ENCODE results near the gene KLHDC2. TPM values are rescaled to one million over a fixed set of nuclear protein-coding genes. Genes with fewer than 3 reads are reported as not detected.

The KLHDC2 gene
- total and polyA plus RNA-seq, 2 donors (not counting 1 experiment from before 2014, with no cell fraction given) = 43.4 to 60.5 TPM

GRCh38 chr14:49769171-49769570 is 1.2 kb downstream of the KLHDC2 start:
- Histone ChIP-seq H4K20me1 (ENCODE audit: control insufficient read depth, insufficient read depth, low read length, poor library complexity, severe bottlenecking) (peaks cover 15% of the 10 kb centered on the region), H3K27me3 (replicated peaks in 1 of 4; ENCODE audit: control extremely low read depth in 1 of 4, control insufficient read depth in 3 of 4, insufficient read depth in 4 of 4, low read length in 3 of 4) (no peaks in the 10 kb centered on the region), H3K9me3 (ENCODE audit: control extremely low read depth in 1 of 3, control insufficient read depth in 2 of 3, insufficient read depth in 1 of 3, low read length in 2 of 3) (no peaks in the 10 kb centered on the region), H3K4me2 (replicated peaks; ENCODE audit: low read depth, low read length, poor library complexity, severe bottlenecking) (peak overlapping the region; percentile 95), H3K27ac (ENCODE audit: low read length in 2 of 2) (peak overlapping the region; percentile 25 to 91), H2AFZ (ENCODE audit: insufficient read depth, low read depth, low read length, poor library complexity, severe bottlenecking) (peak overlapping the region; percentile 95), H3K4me3 (ENCODE audit: control extremely low read depth in 1 of 5, extremely low read depth in 1 of 5, insufficient read depth in 1 of 5, low read depth in 2 of 5, low read length in 4 of 5) (peak overlapping the region; percentile 53 to 97 (median 76)), H3K79me2 (ENCODE audit: control insufficient read depth, insufficient read depth, low read length) (peaks cover 33% of the 10 kb centered on the region), H3K36me3 (replicated peaks in 1 of 2; ENCODE audit: control extremely low read depth in 1 of 2, control insufficient read depth in 1 of 2, extremely low read depth in 1 of 2, insufficient read depth in 2 of 2, low read length in 1 of 2) (peaks cover 0 to 8% of the 10 kb centered on the region in 2 experiments), H3K9ac (ENCODE audit: low read length) (peak overlapping the region; percentile 99), H3K4me1 (ENCODE audit: control insufficient read depth in 2 of 2, insufficient read depth in 2 of 2, low read length in 2 of 2) (peaks cover 22 to 29% of the 10 kb centered on the region in 2 donors)
- 31% methylated on average over 6 of the region's 6 CpGs for WGBS (ENCODE audit: insufficient coverage)
- Mint-ChIP-seq H3K27me3 (no peaks in the 10 kb centered on the region), H3K4me1 (peaks cover 31% of the 10 kb centered on the region), H3K9me3 (ENCODE audit: insufficient read depth) (no peaks in the 10 kb centered on the region), H3K4me3 (peak overlapping the region; percentile 98), H3K27ac (peak overlapping the region; percentile 99)
- no peak for ATAC-seq (ENCODE audit: low read depth)
- intact Hi-C loops (cut with micrococcal nuclease) = loop anchor here (2.0 to 5.0 kb wide), 5 partner anchors 83 to 543 kb away; partner anchors contain the start of genes DMAC2L, L2HGDH, NEMF and RPS29
- no peak for DNase-seq
- TF ChIP-seq CTCF (IDR thresholded peaks at IDR 0.05) (no peak), EZH2 (IDR thresholded peaks at IDR 0.05; ENCODE audit: borderline replicate concordance, insufficient read depth, low read depth, low read length, poor library complexity, severe bottlenecking) (no peak)
- POLR2A ChIA-PET = interaction anchor here (1.7 to 3.0 kb wide), 4 partner anchors 12 to 135 kb away, joined by 4 to 35 read pairs (median 10); partner anchors contain the start of genes DNAAF2 and KLHDC1
- CTCF ChIA-PET = interaction anchor here (0.6 to 5.2 kb wide), 6 partner anchors 83 to 307 kb away, joined by 3 to 35 read pairs (median 8); partner anchors contain the start of genes DNAAF2, LRR1, MGAT2 and NEMF

- H2AFZ ChIP-seq (ENCODE audit: insufficient read depth, low read depth, low read length, poor library complexity, severe bottlenecking) = no peak overlapping the region
- DNase-seq (no peak), ATAC-seq (ENCODE audit: low read depth) (no peak)
- peak overlapping the region; percentile 95 for H3K4me2 ChIP-seq (replicated peaks; ENCODE audit: low read depth, low read length, poor library complexity, severe bottlenecking)
- peak overlapping the region; percentile 98 for H3K4me3 Mint-ChIP-seq
- no peak for TF ChIP-seq CTCF (IDR thresholded peaks at IDR 0.05)
- no peak for TF ChIP-seq EZH2 (IDR thresholded peaks at IDR 0.05; ENCODE audit: borderline replicate concordance, insufficient read depth, low read depth, low read length, poor library complexity, severe bottlenecking)
- no peaks in the 10 kb centered on the region for H3K27me3 ChIP-seq (replicated peaks in 1 of 4; ENCODE audit: control extremely low read depth in 1 of 4, control insufficient read depth in 3 of 4, insufficient read depth in 4 of 4, low read length in 3 of 4)
- H3K4me1 ChIP-seq (ENCODE audit: control insufficient read depth in 2 of 2, insufficient read depth in 2 of 2, low read length in 2 of 2) = peaks cover 22 to 29% of the 10 kb centered on the region in 2 donors
- H3K27ac ChIP-seq (ENCODE audit: low read length in 2 of 2) = peak overlapping the region in 1 of 2 donors; percentile 91
- no peaks in the 10 kb centered on the region for H3K9me3 Mint-ChIP-seq (ENCODE audit: insufficient read depth)
- POLR2A ChIA-PET = interaction anchor here (0.6 to 3.0 kb wide), 4 partner anchors 11 to 183 kb away, joined by 3 to 35 read pairs (median 6); partner anchors contain the start of gene DNAAF2
- H4K20me1 ChIP-seq (ENCODE audit: control insufficient read depth, insufficient read depth, low read length, poor library complexity, severe bottlenecking) = peaks cover 15% of the 10 kb centered on the region
- 98% methylated on average over 7 of the region's 15 CpGs for WGBS (ENCODE audit: insufficient coverage)
- peak overlapping the region in 1 of 5 experiments; percentile 76 for H3K4me3 ChIP-seq (ENCODE audit: control extremely low read depth in 1 of 5, extremely low read depth in 1 of 5, insufficient read depth in 1 of 5, low read depth in 2 of 5, low read length in 4 of 5)
- H3K27me3 Mint-ChIP-seq = no peaks in the 10 kb centered on the region
- no peaks in the 10 kb centered on the region for H3K9me3 ChIP-seq (ENCODE audit: control extremely low read depth in 1 of 3, control insufficient read depth in 2 of 3, insufficient read depth in 1 of 3, low read length in 2 of 3)
- H3K4me1 Mint-ChIP-seq = peaks cover 31% of the 10 kb centered on the region
- peaks cover 5 to 13% of the 10 kb centered on the region in 2 experiments for H3K36me3 ChIP-seq (replicated peaks in 1 of 2; ENCODE audit: control extremely low read depth in 1 of 2, control insufficient read depth in 1 of 2, extremely low read depth in 1 of 2, insufficient read depth in 2 of 2, low read length in 1 of 2)
- peak overlapping the region; percentile 99 for H3K27ac Mint-ChIP-seq
- H3K9ac ChIP-seq (ENCODE audit: low read length) = no peak overlapping the region
- intact Hi-C loops (cut with micrococcal nuclease) = loop anchor here (2.0 to 5.0 kb wide), 5 partner anchors 83 to 543 kb away; partner anchors contain the start of genes DMAC2L, L2HGDH, NEMF and RPS29
- CTCF ChIA-PET = interaction anchor here (0.6 to 5.2 kb wide), 4 partner anchors 14 to 171 kb away, joined by 3 to 35 read pairs (median 3); partner anchors contain the start of genes DNAAF2 and LRR1
- H3K79me2 ChIP-seq (ENCODE audit: control insufficient read depth, insufficient read depth, low read length) = peaks cover 33% of the 10 kb centered on the region
Measured at GRCh38 chr14:49769581-49770211, 1.7 kb downstream of the KLHDC2 start.
